NCI-H510A (cell line): Measurements from ENCODE around the gene KDELR3.

ENCODE experiments used
- DNase-seq: peaks from one replicate; lab custom pipeline; 2025; lab: John Stamatoyannopoulos, UW

Gene KDELR3

DNA sequence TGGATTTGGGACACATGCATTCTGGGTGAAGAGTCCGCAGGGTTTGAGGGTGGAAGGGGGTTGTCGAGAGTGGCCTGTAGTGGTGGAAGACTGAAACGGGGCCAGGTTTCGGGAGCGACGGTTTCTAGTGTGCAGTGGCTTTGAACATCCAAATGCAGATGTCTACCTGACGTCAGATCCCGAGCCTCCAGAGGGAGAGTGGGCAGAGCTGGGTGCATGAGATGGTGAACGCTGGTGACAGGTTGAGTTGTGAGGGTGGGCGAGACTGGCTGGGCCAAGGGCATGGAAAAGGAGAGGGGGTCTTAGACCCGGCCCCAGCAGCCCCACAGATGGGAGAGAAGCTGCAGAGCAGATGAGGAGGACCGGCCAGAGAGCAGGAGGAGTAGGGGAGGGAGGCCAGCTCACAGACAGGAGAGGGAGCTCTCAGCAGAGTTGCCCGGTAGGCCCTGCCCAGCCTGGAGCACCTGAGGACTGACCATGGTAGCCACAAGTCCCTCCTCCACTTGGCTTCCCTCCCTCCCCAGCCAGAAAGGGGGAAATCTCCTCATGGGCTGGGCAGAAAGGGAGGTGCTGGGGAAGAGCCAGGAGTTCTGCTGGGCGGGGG is 27.0 kb upstream of the KDELR3 start:
- no peak for DNase-seq

DNA sequence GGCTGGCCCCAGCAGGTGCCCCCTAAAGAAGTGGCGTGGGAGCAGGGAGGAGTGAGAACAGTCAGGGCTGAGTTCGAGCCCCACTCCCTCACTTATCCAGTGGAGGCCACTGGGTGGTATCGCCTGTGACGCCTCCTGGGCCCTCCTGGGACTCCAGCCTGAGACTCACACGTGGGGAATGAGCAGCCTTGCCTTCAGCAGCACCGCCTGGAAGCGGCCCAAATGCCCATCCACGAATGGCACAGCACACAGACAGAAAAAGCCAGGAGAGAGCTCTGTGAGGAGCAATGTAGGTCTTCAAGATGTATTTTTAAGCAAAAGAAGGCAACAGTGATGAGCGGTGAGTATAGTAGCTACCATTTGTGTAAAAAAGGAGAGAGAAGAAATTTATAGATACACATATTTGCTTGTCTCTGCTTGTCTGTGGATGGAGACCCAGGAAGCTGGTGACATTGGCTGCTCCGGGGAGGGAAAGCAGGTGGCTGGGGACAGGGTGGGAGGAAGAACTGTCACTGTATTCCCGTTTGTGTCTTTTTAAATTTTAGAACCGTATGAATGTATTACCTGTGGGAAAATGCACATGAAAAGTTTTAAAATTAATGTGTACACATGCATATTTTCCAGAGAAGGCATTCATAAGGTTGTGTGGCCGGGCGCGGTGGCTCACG is 26.1 kb upstream of the KDELR3 start:
- DNase-seq: no peak

- DNase-seq: no peak
These were observed 24.8 kb upstream of the KDELR3 start for GRCh38 chr22:38442967-38443627.

DNA sequence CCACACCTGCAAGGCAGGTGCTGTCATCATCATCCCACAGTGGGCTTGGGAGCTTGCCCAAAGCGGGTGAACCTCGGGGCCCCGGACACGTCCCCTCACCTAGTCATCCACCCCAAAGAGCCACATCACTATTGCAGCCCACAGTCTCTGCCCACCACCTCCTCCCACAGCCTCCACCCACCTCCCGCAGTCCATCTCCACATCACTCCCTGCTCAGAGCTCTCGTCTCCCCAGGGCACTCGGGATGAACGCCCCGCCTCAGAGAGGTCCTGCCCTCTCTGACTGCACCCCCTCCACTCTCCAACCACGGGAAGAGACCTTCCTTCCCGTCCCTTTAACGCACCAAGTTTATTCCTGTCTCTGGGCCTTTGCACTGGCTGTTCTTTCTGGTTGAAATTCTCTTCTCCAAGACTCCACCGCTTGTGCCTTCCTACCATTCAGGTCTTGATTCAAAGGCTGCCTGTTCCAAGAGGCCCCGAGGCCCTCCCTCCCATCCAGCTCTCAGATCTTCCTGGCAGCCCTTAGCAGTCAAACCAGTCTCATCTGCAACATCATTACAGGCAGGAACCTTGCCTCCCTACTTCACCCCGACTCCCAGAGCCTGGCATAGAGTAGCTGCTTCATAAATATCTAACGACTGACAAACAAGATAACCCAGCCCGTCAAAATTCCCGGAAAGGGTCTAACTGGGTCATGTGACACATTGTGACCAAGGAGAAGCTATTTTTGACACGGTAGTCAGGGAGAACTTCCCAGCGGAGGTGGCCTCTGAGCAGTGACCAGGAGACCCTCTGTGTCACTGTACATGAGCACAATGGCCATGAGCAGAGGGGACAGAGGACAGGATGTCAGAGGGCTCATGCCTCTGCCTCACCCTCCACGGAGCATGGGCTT is 24.0 kb upstream of the KDELR3 start:
- no peak for DNase-seq

DNA sequence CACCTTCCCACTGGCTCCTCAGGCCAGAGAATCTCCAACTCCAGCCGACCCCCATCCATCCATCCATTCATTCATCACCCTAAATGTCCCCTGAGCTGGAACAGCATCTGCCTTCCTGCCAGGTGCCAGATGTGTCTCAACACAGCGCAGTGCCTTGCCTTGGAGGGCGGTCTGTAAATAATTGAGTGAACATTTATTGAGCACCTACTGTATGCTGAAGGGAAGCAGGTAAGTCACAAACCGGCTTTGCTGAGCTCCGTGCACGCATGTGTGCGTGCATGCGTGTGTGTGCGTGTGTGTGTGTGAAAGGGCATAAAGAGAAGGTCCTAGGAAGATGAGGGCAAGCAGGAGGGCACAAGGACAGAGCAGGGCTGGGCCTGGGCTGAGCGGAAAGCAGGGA is 23.1 kb upstream of the KDELR3 start:
- no peak for DNase-seq

DNA sequence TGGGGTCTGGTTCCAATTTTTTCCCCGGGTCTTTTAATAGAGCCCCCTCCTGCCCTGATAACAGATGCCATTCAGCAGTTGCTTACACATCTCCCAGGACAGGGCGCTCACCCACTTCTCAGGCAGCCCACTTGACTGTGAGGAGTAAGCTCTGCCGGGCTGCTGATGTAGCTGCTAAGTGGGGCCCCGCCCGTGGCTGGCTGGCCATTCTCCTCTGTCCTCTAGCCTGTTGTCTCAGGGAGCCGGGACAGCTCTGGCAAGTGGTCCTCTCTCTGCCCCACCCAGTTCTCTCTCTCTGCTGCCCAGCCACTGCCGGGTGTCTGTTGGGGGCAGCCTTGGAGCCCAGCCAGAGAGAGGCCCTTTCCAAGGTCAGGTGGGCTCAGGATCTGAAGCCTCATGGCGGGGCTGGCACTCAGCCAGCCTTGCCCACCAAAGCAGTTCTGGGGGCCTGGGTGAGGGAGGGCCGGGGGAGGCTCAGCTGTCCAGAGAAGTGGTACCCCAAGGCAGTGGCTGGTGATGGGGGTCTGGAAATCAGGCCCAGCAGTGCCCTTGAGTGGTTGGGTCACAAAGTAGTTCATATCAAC is 21.8 kb upstream of the KDELR3 start:
- DNase-seq: no peak

DNA sequence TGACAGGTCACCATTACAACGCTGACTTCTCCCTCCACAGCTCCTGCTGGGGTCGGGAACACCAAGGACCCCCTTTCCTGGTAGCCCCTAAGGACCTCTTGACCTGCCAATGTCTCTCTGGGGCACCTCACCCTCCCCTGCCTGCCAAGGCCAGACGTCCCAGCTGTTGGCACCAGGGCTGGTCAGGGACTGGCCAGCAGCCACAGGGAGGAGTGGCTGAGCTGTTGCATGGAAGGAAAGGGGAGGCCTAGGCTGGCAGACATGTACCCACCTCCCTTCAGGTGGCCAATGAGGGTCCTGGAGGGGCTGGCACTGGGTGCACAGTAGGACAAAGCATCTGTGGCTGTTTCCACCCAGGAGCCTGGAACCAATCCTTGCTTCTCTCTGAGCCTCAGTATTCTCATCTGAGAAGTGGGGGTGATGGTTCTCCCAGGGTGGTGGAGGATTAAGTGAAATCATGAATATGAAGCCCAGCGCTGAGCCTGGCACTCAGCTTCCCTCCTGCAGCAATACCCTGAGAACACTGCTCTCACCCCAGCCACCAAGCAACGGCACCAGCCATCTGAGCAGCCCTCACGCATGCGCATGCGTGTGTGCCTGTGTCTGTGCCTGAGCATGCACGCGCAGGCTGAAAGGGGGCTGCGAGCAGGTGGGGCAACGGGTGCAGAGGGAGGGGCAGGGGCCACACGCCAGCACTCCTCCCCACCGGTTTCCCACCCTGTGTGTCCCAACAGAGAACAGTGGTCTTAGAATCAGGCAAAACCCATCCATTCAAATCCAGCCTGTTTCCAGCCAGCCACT is 18.8 kb upstream of the KDELR3 start:
- no peak for DNase-seq

DNA sequence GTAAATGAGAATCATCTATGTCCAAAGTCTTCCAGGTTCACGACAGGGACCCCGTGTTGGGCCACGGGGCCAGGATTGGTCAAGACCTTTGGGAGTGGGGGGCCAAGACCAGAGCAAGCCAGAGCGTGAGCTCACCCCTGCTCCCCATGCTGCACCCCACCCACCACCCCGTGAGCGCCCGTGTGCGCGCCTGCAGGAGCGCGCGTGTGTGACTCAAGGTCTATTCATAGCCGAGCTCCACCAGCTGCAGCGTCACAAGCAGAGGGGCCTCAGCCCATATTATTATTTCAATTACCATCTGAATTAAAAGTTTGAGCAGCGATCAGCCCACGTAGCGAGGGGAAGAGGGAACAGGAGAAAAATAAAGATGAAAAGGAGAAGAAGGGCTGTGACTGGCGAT is 18.1 kb upstream of the KDELR3 start:
- DNase-seq: no peak

DNA sequence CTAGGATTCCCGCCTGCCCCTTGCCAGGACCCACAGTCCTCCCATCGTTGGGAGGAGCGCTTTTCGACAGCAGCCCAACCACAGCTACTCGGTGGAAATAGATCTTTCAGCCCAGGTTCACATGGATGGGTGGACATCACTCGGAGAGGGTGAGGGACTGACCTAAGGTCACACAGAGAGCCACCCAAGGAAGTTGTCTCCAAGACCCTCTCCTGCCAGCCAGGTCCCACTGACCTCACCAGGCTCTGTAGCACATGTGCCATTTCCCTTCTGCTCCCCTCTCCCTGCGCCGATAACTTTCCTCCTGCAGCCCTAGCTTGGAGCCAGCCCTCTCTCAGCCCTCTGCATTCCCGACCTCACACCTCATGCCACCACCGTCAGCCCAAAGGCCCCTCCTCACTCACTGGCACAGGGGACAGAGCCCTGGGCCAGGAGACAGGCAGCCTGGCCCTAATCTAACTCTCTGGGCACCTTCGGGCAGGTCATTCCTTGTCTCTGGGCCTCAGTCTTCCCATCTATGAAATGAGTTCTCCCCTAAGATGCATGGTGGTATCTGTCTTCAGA is 17.6 kb upstream of the KDELR3 start:
- DNase-seq: no peak

DNA sequence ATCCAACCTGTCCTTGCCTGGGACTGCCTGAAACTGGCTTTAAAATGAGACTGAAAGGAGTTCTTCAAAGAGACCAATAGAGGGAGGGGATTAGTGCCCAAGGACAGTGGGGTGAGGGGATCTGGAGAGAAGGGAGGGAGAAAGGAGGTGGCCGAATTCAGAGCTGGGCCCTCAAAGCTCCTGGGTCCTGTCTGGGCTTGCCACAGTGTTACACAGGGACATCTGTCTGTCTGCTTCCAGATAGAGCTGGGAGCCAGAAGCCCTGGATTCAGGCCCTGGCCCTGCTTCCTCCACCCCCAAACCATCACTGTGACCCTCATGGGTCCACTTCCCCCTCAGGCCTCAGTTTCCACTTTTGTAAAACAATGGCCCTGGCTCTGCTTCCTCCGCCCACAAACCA is 16.5 kb upstream of the KDELR3 start:
- DNase-seq: no peak

- no peak for DNase-seq
These were observed 16.0 kb upstream of the KDELR3 start for GRCh38 chr22:38451864-38452263.

DNA sequence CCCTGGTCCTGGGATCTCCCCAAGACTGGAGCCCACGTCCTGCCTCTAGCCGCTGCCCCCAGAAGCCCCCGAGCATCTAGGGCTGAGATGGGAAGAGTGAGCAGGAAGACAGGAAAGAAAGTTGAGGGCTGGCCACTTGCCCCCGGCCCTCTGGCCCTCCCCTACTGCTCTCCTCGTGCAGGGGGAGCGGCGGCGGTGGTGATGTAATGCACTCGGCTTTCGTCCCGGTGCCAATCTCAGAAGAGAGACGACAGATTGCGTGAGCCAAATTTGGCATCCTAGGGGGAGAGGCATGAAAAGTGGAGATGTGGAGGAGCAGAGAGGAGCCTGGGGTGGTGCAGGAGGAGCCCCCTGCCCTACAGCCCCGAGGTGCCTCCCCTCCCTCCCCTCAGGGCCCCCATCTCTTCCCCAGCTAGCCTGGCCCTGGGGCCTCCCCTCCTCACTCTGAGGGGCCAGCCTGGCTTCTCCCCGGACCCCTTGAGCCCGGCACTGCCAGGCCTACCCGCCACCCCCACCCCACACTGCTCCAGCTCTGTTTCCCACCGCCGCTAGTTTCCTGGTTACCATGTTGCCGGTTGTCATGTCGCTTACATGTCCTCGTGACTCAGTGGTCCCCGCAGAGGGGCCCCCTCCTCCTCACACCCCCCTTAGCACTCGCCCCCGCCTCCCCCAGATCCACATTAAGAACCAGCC is 15.4 kb upstream of the KDELR3 start:
- no peak for DNase-seq

DNA sequence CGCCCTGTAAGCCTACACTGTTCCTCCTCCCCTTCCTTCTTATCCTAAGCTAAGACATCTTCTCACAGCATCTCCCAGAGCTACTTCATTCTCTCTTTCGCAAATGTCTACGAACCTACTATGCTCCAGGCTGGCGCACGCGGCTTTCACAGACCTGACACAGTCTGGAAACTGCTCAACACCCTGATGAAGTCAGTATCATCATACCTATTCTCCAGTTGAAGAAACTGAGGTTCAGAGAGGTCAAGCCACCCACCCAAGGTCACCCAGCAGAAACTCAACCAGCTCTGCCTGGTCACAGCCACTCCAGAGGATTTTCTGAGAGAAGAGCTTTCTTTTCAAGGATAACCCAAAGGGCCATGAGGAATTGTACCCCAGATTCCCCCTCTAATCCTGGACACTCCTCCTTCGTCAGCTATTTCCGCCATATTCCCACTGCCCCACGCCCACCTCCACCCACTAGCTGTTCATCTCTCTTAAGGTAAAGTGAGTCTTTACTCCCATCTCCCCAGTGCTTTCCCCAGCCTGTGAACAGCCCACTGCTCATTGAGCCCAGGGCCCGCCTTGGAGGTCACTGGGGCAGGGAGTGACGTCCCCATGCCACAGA is 14.7 kb upstream of the KDELR3 start:
- DNase-seq: no peak

- no peak for DNase-seq
These were observed 13.9 kb upstream of the KDELR3 start for GRCh38 chr22:38453996-38454352.

GRCh38 chr22:38454353-38455075 is 13.4 kb upstream of the KDELR3 start:
- DNase-seq: no peak

DNA sequence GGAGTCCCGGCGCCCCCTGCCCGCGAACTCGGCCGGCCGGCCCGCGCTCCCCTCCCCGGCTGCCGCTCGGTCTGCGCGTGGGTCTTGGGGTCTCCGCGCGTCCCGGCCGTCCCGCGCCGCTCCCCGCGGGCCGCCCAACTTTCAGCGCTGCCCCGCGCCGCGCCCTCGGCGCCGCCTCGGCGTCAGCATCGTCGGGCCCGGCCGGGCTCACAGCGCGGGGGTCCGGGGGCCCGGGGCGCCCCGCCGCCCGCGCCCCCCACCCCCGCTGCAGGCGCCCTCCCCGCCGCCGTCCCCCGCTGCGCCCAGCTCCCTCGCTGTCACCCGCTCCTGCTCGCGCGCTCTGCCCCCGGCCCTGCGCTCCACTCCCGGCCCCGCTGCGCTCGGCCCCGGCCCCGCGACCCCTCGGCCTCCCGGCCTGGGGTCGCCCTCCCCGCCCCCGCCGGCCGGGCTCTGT is 12.8 kb upstream of the KDELR3 start, which contains the start of gene KCNJ4:
TSS of gene KCNJ4 (minus strand) at position 124 of the 454 bp plus-strand sequence. CDS start 27,067 bp downstream, outside the sequence.
- no peak for DNase-seq

DNA sequence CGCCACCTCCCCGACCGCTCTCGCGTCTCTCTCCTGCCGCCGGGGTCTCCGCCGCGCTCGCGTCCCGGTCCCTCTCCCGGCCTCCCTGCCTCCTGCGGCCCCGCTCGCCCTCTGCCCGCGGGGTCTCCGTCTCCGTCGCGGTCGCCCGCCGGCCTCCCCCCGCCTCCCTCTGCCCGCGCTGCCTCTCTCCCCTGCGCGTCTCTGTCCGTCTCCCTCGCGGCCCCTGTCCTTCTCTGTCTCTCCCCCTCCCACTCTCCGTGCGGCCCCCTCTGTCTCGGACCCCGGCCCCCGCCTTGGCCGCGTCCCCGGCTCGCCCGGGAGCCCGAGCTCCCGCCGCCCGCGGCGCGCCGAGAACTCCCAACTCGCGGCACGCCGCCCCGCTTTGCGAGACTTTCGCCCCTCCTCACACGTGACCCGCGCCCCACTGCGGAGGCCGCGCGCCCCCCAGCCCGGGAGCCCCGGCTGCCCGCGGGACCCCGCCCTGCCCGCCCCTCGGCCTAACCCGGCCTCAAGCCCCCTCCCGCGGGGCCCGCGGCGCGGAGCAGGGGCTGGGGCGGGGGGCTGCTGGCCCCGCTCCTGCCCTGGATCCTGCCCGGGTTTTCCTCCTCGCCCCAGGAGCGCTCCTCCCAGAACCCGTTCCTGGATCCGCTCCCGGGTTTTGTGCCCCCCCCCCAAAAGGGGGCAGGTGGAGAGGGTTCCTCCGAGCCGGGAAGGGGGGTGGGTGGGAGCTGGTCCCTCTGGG is 12.2 kb upstream of the KDELR3 start:
- no peak for DNase-seq

DNA sequence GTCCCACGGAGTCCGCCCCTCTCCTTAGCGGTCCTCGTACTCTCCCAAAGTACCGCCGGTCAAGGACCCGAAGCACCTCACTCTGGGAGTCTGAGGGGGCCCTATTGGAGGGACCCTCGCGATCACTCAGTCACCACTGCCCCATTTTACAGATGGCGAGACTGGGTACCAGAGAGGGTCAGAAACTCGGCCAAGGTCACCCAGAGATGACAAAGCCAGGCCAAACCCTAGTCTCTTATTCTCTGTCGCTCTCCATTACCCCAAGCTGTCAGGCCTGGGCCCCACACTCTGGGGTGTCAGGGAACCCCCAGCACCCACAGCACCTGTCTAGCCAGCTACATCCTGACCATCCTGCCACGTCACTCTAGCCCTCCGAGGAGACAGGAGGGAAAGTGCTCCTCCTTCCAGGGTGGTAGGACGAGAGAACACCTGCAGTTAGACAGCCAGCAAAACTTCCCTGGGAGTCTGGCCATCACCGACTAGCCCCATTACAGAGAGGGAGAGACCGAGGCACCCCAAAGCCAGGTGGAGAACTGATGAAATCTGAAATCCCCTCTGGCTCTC is 11.5 kb upstream of the KDELR3 start:
- no peak for DNase-seq
